Liver (tissue), 9 donors: ENCODE measurements around the gene SHOC2. TPM values are rescaled to one million over a fixed set of nuclear protein-coding genes. Genes with fewer than 3 reads are reported as not detected.

Experiments used
- DNase-seq: peaks from one replicate; pipeline ENCODE4 v3.0.0-alpha.2; 2017; ENCODE audit warnings: low spot score
- H3K27ac ChIP-seq, 2 donors: one replicate each; pipeline ENCODE4 v1.7.0; 2013; ENCODE audit warnings: inconsistent platforms in 2 of 2, low read length in 2 of 2, control low read depth in 1 of 2, low read depth in 1 of 2, mild to moderate bottlenecking in 1 of 2
- H3K27me3 ChIP-seq, 4 donors: one replicate each; pipeline versions ENCODE4 v1.6.1 to v1.7.0; 2013; ENCODE audit warnings: low read length in 3 of 4, inconsistent platforms in 1 of 4, mild to moderate bottlenecking in 1 of 4, moderate library complexity in 1 of 4; ENCODE audit not compliant: control insufficient read depth in 4 of 4, insufficient read depth in 4 of 4
- H3K36me3 ChIP-seq, 4 donors: one replicate each; pipeline versions ENCODE4 v1.6.1 to v1.7.0; 2013; ENCODE audit warnings: low read length in 3 of 4, mild to moderate bottlenecking in 3 of 4, low read depth in 1 of 4, moderate library complexity in 1 of 4; ENCODE audit not compliant: control insufficient read depth in 4 of 4, insufficient read depth in 3 of 4
- H3K4me1 ChIP-seq, 4 donors: one replicate each; pipeline versions ENCODE4 v1.6.1 to v1.7.0; 2013; ENCODE audit warnings: low read length in 3 of 4, mild to moderate bottlenecking in 3 of 4, moderate library complexity in 1 of 4; ENCODE audit not compliant: control insufficient read depth in 4 of 4, insufficient read depth in 4 of 4
- H3K4me3 ChIP-seq, 3 donors: one replicate each; pipeline versions ENCODE4 v1.6.1 to v1.7.0; 2013; ENCODE audit warnings: low read length in 3 of 3, control low read depth in 1 of 3, low read depth in 1 of 3, mild to moderate bottlenecking in 1 of 3
- H3K9ac ChIP-seq, 2 donors: one replicate each; pipeline ENCODE4 v1.7.0; 2013; ENCODE audit warnings: low read length in 2 of 2, mild to moderate bottlenecking in 2 of 2, moderate library complexity in 2 of 2, control low read depth in 1 of 2, low read depth in 1 of 2
- H3K9me3 ChIP-seq, 4 donors: one replicate each; pipeline versions ENCODE4 v1.6.1 to v1.7.0; 2013; ENCODE audit warnings: low read length in 3 of 4; ENCODE audit not compliant: control insufficient read depth in 4 of 4
- EGR1 ChIP-seq, 2 donors: IDR thresholded peaks; 2 replicates each; pipeline ENCODE4 v1.6.1; 2016 to 2018; ENCODE audit warnings: antibody characterized with exemption in 2 of 2, low read depth in 2 of 2
- FOXA1 ChIP-seq: IDR thresholded peaks from 2 replicates; pipeline ENCODE4 v1.6.1; 2016; ENCODE audit warnings: antibody characterized with exemption
- GABPA ChIP-seq, 2 donors: IDR thresholded peaks in 1 of 2; conservative IDR thresholded peaks in 1 of 2; 2 replicates each; pipeline ENCODE4 v1.6.1; 2016; ENCODE audit warnings: antibody characterized with exemption in 2 of 2, mild to moderate bottlenecking in 1 of 2, moderate library complexity in 1 of 2
- JUND ChIP-seq, 2 donors: IDR thresholded peaks; 2 replicates each; pipeline ENCODE4 v1.6.1; 2016; ENCODE audit warnings: antibody characterized with exemption in 2 of 2
- NR2F2 ChIP-seq: IDR thresholded peaks from 2 replicates; pipeline ENCODE4 v1.6.1; 2016; ENCODE audit warnings: antibody characterized with exemption
- RAD21 ChIP-seq, 2 donors: IDR thresholded peaks; 2 replicates each; pipeline ENCODE4 v1.6.1; 2016; ENCODE audit warnings: antibody characterized with exemption in 2 of 2, mild to moderate bottlenecking in 2 of 2
- RXRA ChIP-seq, 2 donors: IDR thresholded peaks; 2 replicates each; pipeline ENCODE4 v1.6.1; 2017 to 2018; ENCODE audit warnings: antibody characterized with exemption in 2 of 2, mild to moderate bottlenecking in 1 of 2
- SP1 ChIP-seq: IDR thresholded peaks from 2 replicates; pipeline ENCODE4 v1.6.1; 2018; ENCODE audit warnings: antibody characterized with exemption, mild to moderate bottlenecking
- TAF1 ChIP-seq: conservative IDR thresholded peaks from 2 replicates; pipeline ENCODE4 v1.6.1; 2016; ENCODE audit warnings: antibody characterized with exemption, mild to moderate bottlenecking
- WGBS: extraction: QIAGEN DNeasy Blood & Tissue Kit; methylation state at CpG from one replicate; pipeline ENCODE4 v1.1.7; 2013; 5-methylcytosine and 5-hydroxymethylcytosine counted together
- polyA plus RNA-seq, 2 donors: library from polyadenylated mRNA; stranded (reverse) in 1 of 2; unstranded in 1 of 2; fragments of 200-250 nt in 1 of 2; fragments of >200 nt in 1 of 2; fragmentation: Nextera tagmentation in 1 of 2; extraction: Ambion mirVana in 1 of 2; gene quantifications; one replicate each; pipeline versions ENCODE4 v1.2.1 to v1.2.3, GENCODE V29; 2013 to 2015
- total RNA-seq, 2 donors: library from RNA; depleted of rRNA; stranded (reverse); fragments of >200 nt; gene quantifications; one replicate each; pipeline ENCODE4 v1.2.3, GENCODE V29; 2014
- TF ChIP-seq, protein P1 (sequence below): IDR thresholded peaks from 2 replicates; pipeline ENCODE4 v1.6.1; 2016; ENCODE audit warnings: antibody characterized with exemption
- TF ChIP-seq, protein P2 (sequence below): fragments of 150-350 bp; IDR thresholded peaks from 2 replicates; pipeline ENCODE4 v1.5.1; 2017; ENCODE audit warnings: improper control_type of control experiment, low read depth, low read length; ENCODE audit not compliant: missing input control
- donor health status: healthy.
- donor health status: healthy.
- donor health status: healthy.
- donor health status: healthy.
- donor health status: healthy.

SHOC2 gene
- total and polyA plus RNA-seq, 4 donors: 7.8 to 33.7 (median 17.9) TPM

DNA sequence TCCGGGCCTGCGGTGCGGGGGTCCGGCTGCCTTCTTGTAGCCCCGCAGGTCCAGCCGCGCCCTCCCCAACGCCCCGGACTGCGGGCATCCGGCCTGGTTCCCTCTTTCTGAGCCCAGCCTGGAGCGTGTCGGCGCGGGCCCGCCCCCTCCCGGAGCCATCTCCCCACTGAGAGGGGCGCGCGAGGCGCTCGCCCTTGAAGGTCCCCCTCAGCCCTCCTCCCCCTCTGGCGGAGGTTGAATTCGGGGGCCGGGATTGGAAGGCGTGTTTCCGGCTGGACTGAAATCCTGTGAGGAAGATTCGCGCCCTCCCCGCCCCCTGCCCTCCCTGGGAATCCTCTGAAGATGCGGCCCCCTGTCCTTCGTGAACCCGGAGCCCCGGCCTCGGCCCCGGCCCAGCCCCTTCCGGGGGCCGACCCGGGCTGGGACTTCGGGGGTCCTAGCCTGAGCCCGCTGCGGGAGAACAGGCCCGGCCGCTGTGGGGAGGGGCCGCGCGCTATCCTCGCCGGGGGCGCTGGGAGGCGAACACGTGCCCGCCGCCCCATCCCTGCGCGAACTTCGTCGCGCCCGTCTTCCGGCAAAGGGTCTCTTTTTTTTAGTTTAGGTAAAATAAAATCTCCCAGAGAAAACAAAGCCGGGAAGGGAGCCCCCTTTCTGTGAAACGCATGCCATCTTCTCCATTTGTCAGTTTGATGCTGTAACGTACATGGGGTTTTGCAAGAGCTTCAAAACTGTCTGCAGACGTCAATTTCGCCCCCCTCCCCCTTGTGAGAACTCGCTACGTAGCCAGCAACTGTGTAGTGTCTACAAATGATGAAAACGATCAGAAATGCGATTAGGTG is 47.0 kb upstream of the SHOC2 start:
- H3K4me1 ChIP-seq: peaks cover 0 to 23% (median 11%) of the 10 kb centered on the region in 4 donors
- H3K9ac ChIP-seq: peak overlapping the region; percentile 77 to 90
- no peaks in the 10 kb centered on the region for H3K9me3 ChIP-seq
- peak overlapping the region; percentile 96 to 97 for H3K27ac ChIP-seq
- WGBS: under 1% methylated on average over 70 of the region's 70 CpGs
- peaks cover 0 to 7% (median 0%) of the 10 kb centered on the region in 4 donors for H3K36me3 ChIP-seq
- DNase-seq: peak; percentile 72
- H3K4me3 ChIP-seq: peak overlapping the region; percentile 61 to 99 (median 79)
- H3K27me3 ChIP-seq: no peaks in the 10 kb centered on the region
- TF ChIP-seq RXRA (IDR thresholded peaks at IDR 0.05) (peak in 1 of 2 donors; percentile 2), NR2F2 (no peak)

DNA sequence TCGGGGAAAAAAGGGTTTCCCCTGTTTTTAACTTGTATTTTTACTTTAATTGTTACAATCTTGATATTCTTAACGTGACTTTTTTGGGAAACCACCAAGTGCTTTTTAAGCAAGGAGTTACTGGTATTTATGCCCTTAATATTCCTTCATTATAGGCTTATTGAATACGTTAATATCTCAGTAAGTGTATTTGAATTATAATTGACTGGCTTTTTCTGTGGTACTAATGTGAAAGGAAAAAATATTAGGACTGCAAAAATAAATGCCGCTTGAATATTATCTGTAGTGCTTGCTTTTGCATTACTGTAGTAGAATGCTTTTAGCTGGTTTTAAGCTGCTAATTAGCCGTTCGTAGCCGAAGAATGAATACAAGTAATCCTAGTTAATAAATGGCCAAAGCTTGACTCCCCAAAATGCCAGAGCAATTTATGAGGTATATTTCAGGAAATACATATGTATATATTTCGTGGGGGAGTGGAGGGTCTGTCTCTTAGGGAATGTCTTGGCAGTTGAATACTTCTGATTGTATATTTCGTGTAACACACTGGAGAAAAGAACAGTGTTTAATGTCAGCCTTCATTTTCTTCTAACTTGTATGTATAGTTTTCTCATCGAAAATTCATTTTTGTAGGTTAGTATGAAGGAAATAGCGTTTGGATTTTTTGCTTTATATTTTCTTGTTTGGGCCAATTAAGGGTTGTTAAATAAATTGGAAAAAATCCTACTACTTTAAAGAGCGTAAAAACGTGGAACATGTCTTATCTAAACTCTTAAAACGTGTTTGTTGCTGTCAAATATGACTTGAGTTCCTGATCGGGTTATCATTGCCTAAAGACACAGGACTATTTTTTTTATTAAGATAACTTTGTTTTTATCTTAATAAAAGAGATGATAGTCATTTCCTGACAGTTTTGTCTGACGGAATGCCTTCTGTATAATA is 46.1 kb upstream of the SHOC2 start:
- Histone ChIP-seq H3K4me1 (peaks cover 0 to 23% (median 11%) of the 10 kb centered on the region in 4 donors), H3K4me3 (peak overlapping the region; percentile 61 to 99 (median 79)), H3K27me3 (no peaks in the 10 kb centered on the region), H3K27ac (peak overlapping the region; percentile 96 to 97), H3K9ac (peak overlapping the region; percentile 77 to 90), H3K36me3 (peaks cover 0 to 9% (median under 1%) of the 10 kb centered on the region in 4 donors), H3K9me3 (no peaks in the 10 kb centered on the region)
- 2% methylated on average over 16 of the region's 16 CpGs for WGBS
- DNase-seq: no peak
- TF ChIP-seq SP1 (no peak), RAD21 (IDR thresholded peaks at IDR 0.05) (no peak), GABPA (IDR thresholded peaks at IDR 0.05 in 1 of 2, conservative IDR thresholded peaks at IDR 0.05 in 1 of 2) (no peak), TAF1 (peak; percentile 32), FOXA1 (no peak), EGR1 (IDR thresholded peaks at IDR 0.05; ENCODE audit: low read depth in 2 of 2) (no peak)

DNA sequence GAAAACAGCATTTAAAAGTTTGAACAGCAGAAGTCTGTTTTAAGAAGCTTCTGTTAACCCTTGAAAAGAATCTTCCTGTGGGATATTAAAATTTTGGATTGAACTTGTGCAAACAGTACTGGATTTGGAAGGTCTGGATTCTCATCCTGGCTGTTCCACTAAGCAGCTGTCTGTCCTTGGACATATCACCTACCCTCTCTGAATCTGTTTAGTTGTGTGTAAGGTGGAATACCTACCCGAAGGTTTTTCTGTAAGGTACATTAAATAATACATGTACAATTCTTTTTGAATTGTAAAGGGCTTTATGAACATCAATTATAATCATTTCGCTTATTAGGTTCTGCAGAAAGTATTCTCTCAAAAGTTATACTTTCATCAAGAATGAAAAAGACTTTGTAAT is 45.5 kb upstream of the SHOC2 start:
- Histone ChIP-seq H3K36me3 (peaks cover 0 to 12% (median 3%) of the 10 kb centered on the region in 4 donors), H3K4me1 (peaks cover 0 to 23% (median 11%) of the 10 kb centered on the region in 4 donors), H3K9me3 (no peaks in the 10 kb centered on the region), H3K27ac (peak overlapping the region in 1 of 2 donors; percentile 97), H3K27me3 (no peaks in the 10 kb centered on the region), H3K4me3 (peak overlapping the region; percentile 8 to 99 (median 61)), H3K9ac (peak overlapping the region; percentile 77 to 90)
- TF ChIP-seq, protein P1, sequence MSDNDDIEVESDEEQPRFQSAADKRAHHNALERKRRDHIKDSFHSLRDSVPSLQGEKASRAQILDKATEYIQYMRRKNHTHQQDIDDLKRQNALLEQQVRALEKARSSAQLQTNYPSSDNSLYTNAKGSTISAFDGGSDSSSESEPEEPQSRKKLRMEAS: no peak
- TF ChIP-seq JUND (IDR thresholded peaks at IDR 0.05) (no peak), EGR1 (IDR thresholded peaks at IDR 0.05; ENCODE audit: low read depth in 2 of 2) (no peak)
- TF ChIP-seq, protein P2, sequence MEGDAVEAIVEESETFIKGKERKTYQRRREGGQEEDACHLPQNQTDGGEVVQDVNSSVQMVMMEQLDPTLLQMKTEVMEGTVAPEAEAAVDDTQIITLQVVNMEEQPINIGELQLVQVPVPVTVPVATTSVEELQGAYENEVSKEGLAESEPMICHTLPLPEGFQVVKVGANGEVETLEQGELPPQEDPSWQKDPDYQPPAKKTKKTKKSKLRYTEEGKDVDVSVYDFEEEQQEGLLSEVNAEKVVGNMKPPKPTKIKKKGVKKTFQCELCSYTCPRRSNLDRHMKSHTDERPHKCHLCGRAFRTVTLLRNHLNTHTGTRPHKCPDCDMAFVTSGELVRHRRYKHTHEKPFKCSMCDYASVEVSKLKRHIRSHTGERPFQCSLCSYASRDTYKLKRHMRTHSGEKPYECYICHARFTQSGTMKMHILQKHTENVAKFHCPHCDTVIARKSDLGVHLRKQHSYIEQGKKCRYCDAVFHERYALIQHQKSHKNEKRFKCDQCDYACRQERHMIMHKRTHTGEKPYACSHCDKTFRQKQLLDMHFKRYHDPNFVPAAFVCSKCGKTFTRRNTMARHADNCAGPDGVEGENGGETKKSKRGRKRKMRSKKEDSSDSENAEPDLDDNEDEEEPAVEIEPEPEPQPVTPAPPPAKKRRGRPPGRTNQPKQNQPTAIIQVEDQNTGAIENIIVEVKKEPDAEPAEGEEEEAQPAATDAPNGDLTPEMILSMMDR: no peak
- DNase-seq: no peak
- WGBS: 65% methylated on average over 2 of the region's 2 CpGs
